HG02642 (cell line): ENCODE measurements around the gene TMEM100.
A peak's percentile ranks its signal among the peaks of the same experiment; 100 is the strongest.

ENCODE experiments used
- ATAC-seq: cut with Tn5 transposase; IDR thresholded peaks from one replicate; pipeline ENCODE4 v1.9.1; 2021; ENCODE audit warnings: mild to moderate bottlenecking; ENCODE audit not compliant: unreplicated experiment, poor library complexity

Gene TMEM100, protein sequence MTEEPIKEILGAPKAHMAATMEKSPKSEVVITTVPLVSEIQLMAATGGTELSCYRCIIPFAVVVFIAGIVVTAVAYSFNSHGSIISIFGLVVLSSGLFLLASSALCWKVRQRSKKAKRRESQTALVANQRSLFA

DNA sequence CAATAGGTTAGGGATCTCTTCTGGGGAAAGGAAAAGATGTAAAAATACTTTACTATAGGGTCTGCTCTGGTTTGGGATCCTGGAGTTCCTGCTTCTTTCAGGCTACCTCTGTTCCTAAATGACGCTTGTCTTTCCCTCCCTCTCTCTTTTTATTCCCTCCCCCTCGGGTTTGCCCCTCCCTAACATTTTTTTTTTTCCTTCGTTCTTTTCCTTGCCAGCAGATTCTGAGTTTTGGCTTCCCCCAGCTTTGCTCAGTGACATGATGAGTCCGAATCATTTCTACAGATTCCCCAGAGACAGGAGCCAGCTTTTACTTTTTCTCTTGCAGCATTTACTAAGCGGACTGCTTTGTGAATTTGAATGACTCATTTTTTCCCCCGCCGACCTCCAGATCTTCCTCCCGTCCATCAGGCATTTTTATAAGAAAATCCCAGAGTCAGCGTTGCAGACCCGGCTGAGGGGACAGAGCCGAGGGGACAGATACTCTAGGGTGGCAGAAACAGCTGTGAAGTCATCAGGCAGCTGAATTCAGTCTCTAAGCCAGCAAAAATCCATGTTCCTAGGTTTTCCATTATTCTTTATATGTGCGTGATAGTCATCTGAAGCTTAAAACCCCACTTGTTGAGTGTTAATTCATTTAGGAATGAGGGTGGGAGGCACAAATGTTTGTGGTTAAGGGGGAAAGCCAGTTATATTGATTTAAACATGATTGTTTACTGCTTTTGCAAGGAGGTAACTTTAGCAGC lies at the start of gene TMEM100:
TSS of gene TMEM100 (minus strand) at position 123 of the 746 bp plus-strand sequence. CDS start 1,794 bp downstream, outside the sequence.
- no peak for ATAC-seq

DNA sequence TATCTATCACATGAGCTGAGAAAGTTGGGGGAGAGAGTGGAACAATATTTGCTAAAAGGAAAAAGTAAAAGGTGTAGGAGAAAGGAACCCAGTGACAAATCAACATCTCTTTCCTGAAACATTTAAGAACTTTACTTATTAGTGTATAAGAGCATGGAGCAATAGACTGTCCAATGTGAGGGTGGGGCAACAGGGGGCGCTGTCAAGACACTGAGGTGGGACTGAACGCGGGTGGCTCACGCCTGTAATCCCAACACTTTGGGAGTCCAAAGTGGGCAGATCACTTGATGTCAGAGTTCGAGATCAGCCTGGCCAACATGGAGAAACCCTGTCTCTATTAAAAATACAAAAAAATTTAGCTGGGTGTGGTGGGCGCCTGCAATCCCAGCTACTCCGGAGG lies 49.4 kb upstream of the TMEM100 start:
- ATAC-seq: no peak

GRCh38 chr17:55770196-55770870 lies 47.7 kb upstream of the TMEM100 start:
- no peak for ATAC-seq

- ATAC-seq: no peak
Measured at GRCh38 chr17:55769625-55770000, 46.9 kb upstream of the TMEM100 start.

GRCh38 chr17:55768936-55769624 lies 46.4 kb upstream of the TMEM100 start:
- no peak for ATAC-seq

DNA sequence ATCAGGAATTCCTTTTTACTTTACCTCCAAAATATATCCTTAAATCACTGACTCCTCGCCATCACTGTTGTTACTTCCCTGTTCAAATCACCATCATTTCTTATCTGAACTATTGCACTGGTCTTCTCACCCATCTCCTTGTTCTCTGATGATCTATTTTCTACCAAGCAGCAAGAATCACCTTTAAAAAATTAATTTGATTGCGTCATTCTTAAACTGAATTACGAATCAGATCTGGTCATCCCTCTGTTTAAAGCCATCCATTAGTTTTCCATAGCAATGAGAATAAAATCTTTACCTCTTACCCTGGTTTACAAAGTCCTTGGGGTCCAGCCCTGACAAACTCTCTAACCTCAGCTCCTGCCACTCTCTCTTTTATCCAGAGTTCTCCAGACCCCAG lies 42.8 kb upstream of the TMEM100 start:
- no peak for ATAC-seq

GRCh38 chr17:55764610-55765009 lies 41.9 kb upstream of the TMEM100 start:
- ATAC-seq: no peak

GRCh38 chr17:55763856-55764255 lies 41.2 kb upstream of the TMEM100 start:
- no peak for ATAC-seq

- no peak for ATAC-seq
Measured at GRCh38 chr17:55762086-55762858, 39.6 kb upstream of the TMEM100 start.

GRCh38 chr17:55760643-55761355 lies 38.1 kb upstream of the TMEM100 start:
- no peak for ATAC-seq

DNA sequence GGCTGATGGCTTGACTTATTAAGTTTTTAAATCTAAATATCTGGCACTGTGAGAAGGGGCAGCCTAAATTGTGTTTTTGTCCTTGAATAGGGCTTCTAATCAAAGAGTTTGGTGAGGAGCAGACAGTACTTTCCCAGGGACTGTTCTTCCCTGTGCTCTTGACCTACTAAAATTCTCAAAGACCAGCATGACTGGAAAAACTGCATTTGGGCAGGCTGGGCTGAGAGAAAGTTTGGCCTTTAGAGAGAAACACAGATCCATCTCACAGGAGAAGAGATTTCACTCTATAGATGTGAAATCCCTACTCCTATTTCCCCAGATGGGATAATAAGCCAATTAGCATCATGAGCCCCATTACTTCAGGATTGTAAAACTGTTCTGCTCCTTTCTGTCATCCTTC lies 35.5 kb upstream of the TMEM100 start:
- no peak for ATAC-seq

- no peak for ATAC-seq
Measured at GRCh38 chr17:55757659-55758058, 35.0 kb upstream of the TMEM100 start.

- ATAC-seq: no peak
Measured at GRCh38 chr17:55756689-55757088, 34.0 kb upstream of the TMEM100 start.

DNA sequence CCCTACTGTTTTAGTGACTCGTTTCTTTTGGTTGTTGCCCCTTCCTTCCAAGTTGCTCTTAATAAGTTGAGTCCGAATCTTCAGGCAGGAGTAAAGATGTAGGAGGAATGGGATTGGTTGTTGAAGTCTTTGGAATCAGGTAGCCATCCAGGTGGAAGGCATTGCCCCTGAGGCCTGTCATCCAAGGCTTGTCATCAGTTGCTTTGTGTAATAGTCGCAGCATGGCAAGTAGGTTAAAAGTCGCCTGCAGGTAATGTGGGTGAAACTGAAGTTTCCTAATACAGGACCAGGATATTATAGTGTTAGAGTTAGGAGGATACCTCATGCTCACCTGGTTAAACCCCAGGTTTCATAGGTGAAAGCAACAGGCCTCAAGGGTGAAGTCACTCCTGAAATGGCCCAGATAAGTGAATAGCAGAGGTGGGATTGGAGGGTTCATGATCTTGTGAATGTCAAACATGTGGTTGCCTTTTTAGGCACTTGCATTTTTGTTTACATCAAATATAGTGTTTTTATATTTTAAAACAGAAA lies 29.1 kb upstream of the TMEM100 start:
- ATAC-seq: no peak

DNA sequence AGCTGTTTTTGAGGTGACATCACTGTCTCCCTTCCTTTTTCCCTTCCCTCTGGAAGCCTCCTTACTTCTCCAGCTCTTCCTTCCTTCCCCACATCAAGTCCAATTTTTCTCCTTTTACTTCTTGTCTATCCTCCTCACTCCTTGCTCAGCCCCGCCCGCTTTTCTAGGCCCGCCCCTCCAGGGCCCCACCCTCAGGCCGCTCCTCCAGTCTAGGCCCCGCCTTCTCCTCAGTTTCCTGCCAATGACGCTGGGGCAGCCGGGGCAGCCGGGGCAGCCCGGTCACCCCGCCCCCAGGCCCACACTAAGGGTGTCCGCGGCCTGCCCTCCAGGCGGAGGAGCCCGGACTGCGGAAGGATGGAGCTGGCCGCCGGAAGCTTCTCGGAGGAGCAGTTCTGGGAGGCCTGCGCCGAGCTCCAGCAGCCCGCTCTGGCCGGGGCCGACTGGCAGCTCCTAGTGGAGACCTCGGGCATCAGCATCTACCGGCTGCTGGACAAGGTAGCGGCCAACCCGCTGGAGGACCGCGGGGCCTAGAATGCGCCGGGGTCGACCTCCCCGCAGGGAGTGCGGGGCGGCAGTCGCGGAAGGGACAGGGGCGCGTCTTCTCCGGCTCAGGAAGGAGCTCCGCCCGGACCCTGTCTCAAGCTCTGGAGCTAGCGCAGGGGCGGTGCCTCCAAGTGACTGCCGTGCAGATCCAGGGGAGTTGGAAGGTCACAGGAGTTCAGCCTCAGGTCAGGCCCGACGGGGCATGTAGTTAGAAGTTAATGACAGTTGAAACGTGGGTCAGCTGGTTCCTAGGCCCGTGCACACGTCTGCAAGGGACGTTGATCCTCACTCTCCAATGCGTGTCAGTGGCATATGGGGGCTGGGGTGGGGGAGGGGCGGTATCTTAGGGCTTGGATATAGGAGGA lies 28.3 kb upstream of the TMEM100 start, which contains the start of gene PCTP:
TSS of gene PCTP (plus strand) at position 302 of the 908 bp plus-strand sequence. CDS start at position 355, 53 bp downstream.
- ATAC-seq: peak; percentile 99

DNA sequence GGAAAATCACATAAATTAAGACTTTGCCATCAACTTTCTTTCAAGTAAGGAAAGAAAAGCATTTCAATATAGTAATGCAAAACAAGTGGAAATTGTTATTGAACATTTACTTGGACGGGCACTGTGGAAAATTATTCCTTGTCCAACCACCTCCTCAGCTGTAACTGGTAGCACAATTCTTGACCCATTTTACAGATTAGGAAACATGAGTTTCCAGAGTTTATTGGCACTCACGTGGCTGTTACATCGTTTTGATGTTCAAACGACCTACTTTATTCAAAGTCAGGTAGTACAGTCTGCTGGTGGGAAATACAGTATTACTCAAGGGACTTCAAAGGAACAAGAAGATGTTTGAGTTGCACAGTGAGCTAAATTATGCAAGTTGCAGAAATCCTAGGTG lies 27.3 kb upstream of the TMEM100 start:
- no peak for ATAC-seq

DNA sequence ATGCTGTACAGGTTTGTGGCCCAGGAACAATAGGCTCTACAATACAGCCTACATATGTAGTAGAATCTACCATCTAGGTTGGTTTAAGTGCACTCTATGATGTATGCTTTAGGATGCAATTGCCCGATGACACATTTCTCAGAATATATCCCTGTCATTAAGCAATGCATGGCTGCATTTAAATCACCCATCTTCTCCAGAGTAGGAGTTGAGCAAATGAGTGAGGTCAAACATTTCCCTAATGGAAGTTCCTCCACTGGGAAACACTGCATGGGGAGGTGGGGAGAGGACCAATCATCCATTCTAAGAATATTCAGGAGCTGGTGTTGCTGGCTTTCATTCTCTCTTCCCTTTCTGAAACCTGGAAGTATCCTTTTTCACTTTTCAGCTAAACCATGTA lies 26.2 kb upstream of the TMEM100 start:
- ATAC-seq: no peak

GRCh38 chr17:55747209-55747608 lies 24.5 kb upstream of the TMEM100 start:
- ATAC-seq: no peak
